Subcutaneous adipose tissue (tissue), 4 donors: ENCODE data around the gene MMP8. TPM values are rescaled to one million over a fixed set of nuclear protein-coding genes. Genes with fewer than 3 reads are reported as not detected.

Experiments used
- total RNA-seq, 4 donors: library from RNA; depleted of rRNA; stranded (reverse); fragments of >200 nt; gene quantifications; one replicate each; pipeline ENCODE4 v1.1.0, GENCODE V29; 2016
- TF ChIP-seq, protein P1 (sequence below): fragments of 450-650 bp; IDR thresholded peaks from one replicate; pipeline ENCODE4 v1.5.1; 2016; ENCODE audit warnings: low read depth, mild to moderate bottlenecking, control low read depth, antibody characterized with exemption, moderate library complexity

The MMP8 gene
- total RNA-seq, 4 donors from 2014 or later = 0.19 to 11.7 (median 2.1) TPM

DNA sequence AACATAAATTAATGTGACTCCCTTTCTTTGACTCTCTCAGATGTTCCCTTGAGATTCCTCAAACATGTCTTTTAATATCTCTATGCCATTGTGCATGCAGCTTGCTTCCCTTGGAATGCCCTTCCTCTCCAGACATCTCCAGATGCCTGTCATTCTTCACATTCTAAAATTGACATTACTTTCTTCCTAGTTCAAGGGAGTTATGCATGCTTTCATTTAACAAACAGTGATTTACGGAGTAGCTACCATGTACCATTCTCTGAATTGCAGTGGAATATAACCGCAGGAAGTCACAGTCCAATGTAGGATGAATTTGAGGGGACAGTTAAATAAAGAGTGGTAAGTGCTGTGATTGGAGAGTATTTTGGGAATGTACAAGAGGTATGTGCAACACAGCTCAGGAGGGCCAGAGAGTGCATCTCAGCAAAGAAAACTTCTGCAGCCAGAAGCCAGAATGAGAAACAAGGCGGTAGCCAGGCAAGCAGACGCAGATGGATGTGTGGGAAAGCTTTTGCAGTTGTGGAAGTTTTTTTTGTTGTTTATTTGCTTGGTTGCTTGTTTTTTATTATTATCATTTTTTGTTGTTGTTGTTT, 37.0 kb upstream of the MMP8 start:
- TF ChIP-seq, protein P1, sequence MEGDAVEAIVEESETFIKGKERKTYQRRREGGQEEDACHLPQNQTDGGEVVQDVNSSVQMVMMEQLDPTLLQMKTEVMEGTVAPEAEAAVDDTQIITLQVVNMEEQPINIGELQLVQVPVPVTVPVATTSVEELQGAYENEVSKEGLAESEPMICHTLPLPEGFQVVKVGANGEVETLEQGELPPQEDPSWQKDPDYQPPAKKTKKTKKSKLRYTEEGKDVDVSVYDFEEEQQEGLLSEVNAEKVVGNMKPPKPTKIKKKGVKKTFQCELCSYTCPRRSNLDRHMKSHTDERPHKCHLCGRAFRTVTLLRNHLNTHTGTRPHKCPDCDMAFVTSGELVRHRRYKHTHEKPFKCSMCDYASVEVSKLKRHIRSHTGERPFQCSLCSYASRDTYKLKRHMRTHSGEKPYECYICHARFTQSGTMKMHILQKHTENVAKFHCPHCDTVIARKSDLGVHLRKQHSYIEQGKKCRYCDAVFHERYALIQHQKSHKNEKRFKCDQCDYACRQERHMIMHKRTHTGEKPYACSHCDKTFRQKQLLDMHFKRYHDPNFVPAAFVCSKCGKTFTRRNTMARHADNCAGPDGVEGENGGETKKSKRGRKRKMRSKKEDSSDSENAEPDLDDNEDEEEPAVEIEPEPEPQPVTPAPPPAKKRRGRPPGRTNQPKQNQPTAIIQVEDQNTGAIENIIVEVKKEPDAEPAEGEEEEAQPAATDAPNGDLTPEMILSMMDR = no peak

DNA sequence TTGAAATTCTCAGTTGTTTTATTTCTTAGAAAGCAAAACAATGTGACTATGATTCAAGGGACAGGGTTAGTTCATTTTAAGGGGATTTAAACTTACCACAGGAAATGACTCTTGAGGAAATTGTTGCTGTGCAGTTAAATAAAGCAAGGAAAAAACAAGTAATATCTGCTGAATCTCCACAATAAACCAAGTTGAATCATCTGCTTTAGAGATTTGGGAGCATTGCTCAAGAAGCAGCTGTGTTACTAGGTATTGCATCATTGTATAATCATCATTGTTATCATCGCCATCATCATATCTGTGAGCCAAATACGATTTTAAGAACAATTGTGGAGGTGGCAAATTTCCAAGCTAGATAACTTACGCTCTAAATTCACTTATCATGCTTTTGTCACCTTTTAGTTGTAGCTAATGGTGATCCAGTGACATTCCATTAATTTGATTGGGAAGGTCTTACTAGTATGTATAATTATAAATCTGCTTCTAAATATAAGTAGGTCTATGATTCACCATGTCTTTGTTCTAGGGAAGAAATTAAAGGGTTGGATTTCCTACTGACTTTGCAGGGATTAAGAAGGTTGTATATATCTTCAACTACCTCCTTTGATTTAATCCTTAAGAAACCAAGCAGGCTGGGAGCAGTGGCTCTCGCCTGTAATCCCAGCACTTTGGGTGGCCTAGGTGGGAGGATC, 35.7 kb upstream of the MMP8 start:
- TF ChIP-seq, protein P1 = no peak

DNA sequence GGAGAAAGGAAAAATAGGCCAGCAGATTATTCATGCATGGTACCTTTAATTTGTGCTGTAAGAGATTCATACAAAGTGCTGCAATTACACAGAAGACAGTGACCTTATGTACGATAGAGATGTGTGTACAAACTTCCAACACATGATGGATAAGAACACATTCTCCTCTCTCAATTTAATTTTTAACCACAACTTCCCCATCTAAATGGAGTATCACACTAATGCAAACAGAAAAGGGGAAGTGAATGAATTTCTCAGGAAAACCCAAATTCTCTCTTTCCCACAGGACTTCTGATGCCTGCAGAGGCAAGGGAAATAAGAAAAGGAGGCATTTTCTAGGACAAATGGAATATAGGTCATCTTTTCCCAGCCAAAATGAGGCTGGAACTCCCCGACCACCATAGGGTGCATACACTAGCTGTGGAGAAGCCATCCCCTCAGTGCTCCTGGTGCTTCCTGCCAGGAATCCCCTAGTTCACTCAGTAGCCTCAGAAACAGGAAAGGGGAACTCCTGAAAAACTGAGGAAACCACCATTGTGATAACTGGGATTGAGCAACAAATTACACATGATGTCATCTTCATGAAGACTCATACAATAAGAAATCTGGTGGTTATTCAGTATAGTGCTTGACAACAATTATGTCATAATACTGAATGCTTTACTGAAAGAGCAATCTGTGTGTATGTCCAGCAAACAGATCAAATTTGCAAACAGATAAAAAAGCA, 33.2 kb upstream of the MMP8 start:
- TF ChIP-seq, protein P1 = no peak

- TF ChIP-seq, protein P1 = no peak
These were observed 28.5 kb upstream of the MMP8 start for GRCh38 chr11:102753267-102753666.

DNA sequence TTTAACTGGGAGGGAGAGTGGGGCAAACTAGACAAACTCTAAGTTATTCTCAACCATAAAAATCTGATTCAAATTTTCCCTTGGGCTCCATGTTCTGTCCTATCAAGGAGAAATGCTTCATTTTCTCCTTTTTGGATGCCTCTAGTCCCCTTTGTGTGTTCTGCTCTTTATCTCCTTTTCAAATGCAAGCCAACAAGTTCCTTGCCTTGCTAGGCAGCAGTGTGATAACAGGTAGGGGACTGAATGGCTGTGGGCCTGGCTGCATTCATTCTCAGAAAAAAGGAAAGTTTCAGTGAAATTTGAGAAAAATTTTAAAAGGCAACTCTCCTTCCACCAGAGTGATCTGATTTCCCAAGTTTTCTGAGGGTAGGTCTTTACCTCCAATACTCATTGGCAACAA, 26.9 kb upstream of the MMP8 start:
- TF ChIP-seq, protein P1 = no peak

DNA sequence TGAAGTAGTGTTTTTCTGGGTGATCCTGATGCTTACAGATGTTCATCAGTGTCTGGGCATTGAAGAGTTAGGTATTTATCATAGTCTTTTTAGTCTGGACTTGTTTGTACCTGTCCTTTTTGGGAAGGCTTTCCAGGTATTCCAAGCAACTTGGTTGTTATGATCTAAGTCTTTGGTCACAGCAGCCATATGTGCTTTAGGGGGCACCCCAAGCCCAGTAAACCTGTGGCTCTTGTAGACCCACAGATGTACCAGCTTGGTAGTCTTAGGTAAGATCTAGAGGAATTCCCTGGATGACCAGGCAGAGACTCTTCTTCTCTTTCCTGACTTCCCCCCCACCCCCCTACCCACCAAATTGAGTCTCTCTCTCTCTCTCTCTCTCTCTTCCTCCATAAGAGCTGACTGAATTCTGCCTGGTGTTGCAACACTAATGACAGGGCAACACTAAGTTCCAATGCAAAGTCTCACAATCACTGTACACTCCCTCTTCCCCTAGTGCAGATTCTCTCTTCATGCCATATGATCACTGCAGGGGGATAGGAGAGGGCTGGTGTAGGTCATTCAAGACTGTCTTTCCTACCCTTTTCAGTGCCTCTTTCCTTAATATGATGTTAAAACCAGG, 24.5 kb upstream of the MMP8 start:
- TF ChIP-seq, protein P1 = no peak

- TF ChIP-seq, protein P1 = no peak
These were observed 9.9 kb upstream of the MMP8 start for GRCh38 chr11:102734650-102735049.
